ENCODE measurements around the gene BCAR1. TPM values are rescaled to one million over a fixed set of nuclear protein-coding genes. Genes with fewer than 3 reads are reported as not detected.

BCAR1 gene
- total RNA-seq, 1 experiment from 2014 or later: 58.6 TPM

GRCh38 chr16:75227361-75228142, 23.9 kb downstream of the BCAR1 start:
- H3K36me3 Mint-ChIP-seq (ENCODE audit: insufficient read depth, unreplicated experiment): peaks cover 58% of the 10 kb centered on the region
- H3K4me1 Mint-ChIP-seq (ENCODE audit: insufficient read depth, unreplicated experiment): no peaks in the 10 kb centered on the region
- no peaks in the 10 kb centered on the region for H3K27me3 Mint-ChIP-seq (ENCODE audit: insufficient read depth, unreplicated experiment)
- no peak overlapping the region for H3K4me3 Mint-ChIP-seq (ENCODE audit: unreplicated experiment)
- BruUV-seq (replicated peaks): no TSS peak
- no peaks in the 10 kb centered on the region for H3K9me3 Mint-ChIP-seq (ENCODE audit: unreplicated experiment)
- CTCF ChIA-PET: interaction anchor here (1.0 to 1.4 kb wide), 2 partner anchors 19 to 27 kb away, joined by 4 read pairs; no protein-coding TSS in a partner anchor
- no peak overlapping the region for H3K27ac Mint-ChIP-seq (ENCODE audit: low read depth, unreplicated experiment)
- TF ChIP-seq, protein P1, sequence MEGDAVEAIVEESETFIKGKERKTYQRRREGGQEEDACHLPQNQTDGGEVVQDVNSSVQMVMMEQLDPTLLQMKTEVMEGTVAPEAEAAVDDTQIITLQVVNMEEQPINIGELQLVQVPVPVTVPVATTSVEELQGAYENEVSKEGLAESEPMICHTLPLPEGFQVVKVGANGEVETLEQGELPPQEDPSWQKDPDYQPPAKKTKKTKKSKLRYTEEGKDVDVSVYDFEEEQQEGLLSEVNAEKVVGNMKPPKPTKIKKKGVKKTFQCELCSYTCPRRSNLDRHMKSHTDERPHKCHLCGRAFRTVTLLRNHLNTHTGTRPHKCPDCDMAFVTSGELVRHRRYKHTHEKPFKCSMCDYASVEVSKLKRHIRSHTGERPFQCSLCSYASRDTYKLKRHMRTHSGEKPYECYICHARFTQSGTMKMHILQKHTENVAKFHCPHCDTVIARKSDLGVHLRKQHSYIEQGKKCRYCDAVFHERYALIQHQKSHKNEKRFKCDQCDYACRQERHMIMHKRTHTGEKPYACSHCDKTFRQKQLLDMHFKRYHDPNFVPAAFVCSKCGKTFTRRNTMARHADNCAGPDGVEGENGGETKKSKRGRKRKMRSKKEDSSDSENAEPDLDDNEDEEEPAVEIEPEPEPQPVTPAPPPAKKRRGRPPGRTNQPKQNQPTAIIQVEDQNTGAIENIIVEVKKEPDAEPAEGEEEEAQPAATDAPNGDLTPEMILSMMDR (IDR thresholded peaks at IDR 0.05; ENCODE audit: unreplicated experiment): no peak
- intact Hi-C loops (cut with micrococcal nuclease): no loop called here
- no peak for DNase-seq (ENCODE audit: unreplicated experiment)
- POLR2A ChIA-PET: interaction anchor here (0.6 kb wide), 3 partner anchors 12 to 161 kb away, joined by 3 read pairs; no protein-coding TSS in a partner anchor

DNA sequence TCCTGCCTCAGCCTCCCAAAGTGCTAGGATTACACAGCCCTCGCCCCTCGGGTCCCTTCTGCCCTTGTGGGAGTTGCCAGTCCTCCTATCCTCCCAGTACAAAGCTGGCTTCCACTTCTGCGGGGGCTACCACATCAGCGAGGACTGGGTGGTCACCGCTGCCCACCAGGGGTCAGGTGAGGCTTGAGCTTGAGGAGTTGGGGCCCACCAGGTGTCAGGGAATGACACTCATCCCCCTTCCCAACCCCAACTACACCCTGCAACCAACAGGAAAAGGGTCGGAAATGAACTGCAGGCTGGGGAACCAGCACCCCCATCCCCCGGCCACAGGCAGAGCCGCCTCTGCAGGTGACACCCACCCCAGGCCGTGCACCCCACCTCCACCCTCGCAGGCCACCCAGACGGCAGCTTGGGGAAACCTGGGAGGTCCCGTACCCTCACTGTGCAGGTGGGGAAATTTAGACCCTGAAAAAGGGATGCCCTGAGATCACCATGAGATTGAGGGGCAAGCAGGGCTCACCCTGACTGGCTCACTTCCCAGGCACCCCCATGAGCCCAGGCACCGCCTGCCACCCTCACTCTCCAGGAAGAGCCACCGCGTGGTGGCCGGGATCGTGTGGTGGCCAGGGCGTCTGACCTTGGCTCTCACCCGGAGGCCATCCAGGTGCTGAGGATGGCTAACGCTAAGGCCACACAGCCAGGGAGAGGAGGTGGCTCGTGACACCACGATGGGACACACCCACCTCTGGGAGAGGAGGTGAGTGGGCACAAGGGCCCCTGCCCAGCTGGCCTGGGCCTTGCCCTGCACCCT, 24.7 kb downstream of the BCAR1 start:
- CTCF ChIA-PET: interaction anchor here (1.0 kb wide), 1 partner anchor 18 kb away, joined by 4 read pairs; no protein-coding TSS in a partner anchor
- H3K27ac Mint-ChIP-seq (ENCODE audit: low read depth, unreplicated experiment): no peak overlapping the region
- intact Hi-C loops (cut with micrococcal nuclease): no loop called here

DNA sequence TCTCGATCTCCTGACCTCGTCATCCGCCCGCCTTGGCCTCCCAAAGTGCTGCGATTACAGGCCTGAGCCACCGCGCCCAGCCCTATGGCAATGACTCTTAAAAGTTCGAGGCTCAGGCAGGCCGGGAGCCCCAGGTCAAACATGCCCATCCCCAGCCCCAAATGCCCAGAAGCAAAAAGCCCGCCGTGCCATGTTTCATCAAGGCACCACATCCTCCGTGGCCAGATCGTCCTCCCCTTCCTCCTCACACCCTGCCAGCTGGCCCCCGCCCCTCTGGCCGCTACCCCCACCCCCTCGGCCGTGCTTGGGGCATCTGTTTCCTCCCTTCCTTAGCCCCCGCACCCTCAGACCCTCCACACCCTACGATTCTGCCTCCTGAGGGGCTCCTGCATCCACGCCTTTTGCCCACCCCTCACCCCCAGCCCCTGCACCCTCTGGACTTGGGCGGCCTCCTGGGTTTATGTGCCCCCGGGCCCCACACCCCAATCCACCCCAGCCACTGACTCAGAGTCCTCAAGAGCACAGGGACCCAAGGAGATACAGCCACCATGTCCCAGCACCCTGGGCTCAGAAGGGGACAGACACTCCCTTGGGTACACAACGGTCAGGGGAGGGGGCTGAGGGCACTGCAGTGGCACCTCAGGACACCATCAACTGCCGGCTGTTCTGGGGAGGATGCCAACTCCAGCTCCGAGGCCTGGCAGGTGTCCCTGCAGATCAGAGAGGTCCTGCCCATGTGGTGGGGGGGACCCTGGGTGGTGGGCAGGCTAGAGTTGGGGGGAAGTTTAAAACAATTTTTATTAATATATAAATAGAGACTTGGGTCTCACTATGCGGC, 25.5 kb downstream of the BCAR1 start:
- ChIA-PET POLR2A (interaction anchor here (0.7 kb wide), 1 partner anchor 17 kb away, joined by 4 read pairs; no protein-coding TSS in a partner anchor), CTCF (interaction anchor here (1.8 kb wide), 1 partner anchor 8 kb away, joined by 6 read pairs; no protein-coding TSS in a partner anchor)
- H3K9me3 Mint-ChIP-seq (ENCODE audit: unreplicated experiment): no peaks in the 10 kb centered on the region
- intact Hi-C loops (cut with micrococcal nuclease): loop anchor here (2.0 kb wide), 1 partner anchor 19 kb away; the partner anchor contains the start of gene CTRB2
- H3K4me3 Mint-ChIP-seq (ENCODE audit: unreplicated experiment): no peak overlapping the region
- H3K27me3 Mint-ChIP-seq (ENCODE audit: insufficient read depth, unreplicated experiment): no peaks in the 10 kb centered on the region
- TF ChIP-seq, protein P1 (IDR thresholded peaks at IDR 0.05; ENCODE audit: unreplicated experiment): no peak
- H3K4me1 Mint-ChIP-seq (ENCODE audit: insufficient read depth, unreplicated experiment): no peaks in the 10 kb centered on the region
- BruUV-seq (replicated peaks): no TSS peak
- H3K27ac Mint-ChIP-seq (ENCODE audit: low read depth, unreplicated experiment): no peak overlapping the region
- no peak for DNase-seq (ENCODE audit: unreplicated experiment)
- H3K36me3 Mint-ChIP-seq (ENCODE audit: insufficient read depth, unreplicated experiment): peaks cover 41% of the 10 kb centered on the region

More for the DNA sequence above, 24.7 kb downstream of the BCAR1 start:
- peaks cover 50% of the 10 kb centered on the region for H3K36me3 Mint-ChIP-seq (ENCODE audit: insufficient read depth, unreplicated experiment)
- POLR2A ChIA-PET: interaction anchor here (0.6 to 0.7 kb wide), 4 partner anchors 12 to 162 kb away, joined by 3 to 4 read pairs (median 3); no protein-coding TSS in a partner anchor
- DNase-seq (ENCODE audit: unreplicated experiment): no peak
- TF ChIP-seq, protein P1 (IDR thresholded peaks at IDR 0.05; ENCODE audit: unreplicated experiment): no peak
- H3K4me1 Mint-ChIP-seq (ENCODE audit: insufficient read depth, unreplicated experiment): no peaks in the 10 kb centered on the region
- no TSS peak for BruUV-seq (replicated peaks)
- no peaks in the 10 kb centered on the region for H3K9me3 Mint-ChIP-seq (ENCODE audit: unreplicated experiment)
- H3K27me3 Mint-ChIP-seq (ENCODE audit: insufficient read depth, unreplicated experiment): no peaks in the 10 kb centered on the region
- no peak overlapping the region for H3K4me3 Mint-ChIP-seq (ENCODE audit: unreplicated experiment)

Data from MCF 10A (cell line).